Fibroblast of upper back skin (primary cell): Measurements from ENCODE around the gene ZMAT3.
"Not testable (repeated sequence)": the region's sequence is repeated elsewhere in the genome, so short reads cannot be mapped to it uniquely, and the experiment has no call there.

Source experiments
- DNase-seq: peaks from one replicate; pipeline ENCODE4 v3.0.0-alpha.2; 2013

Gene ZMAT3

GRCh38 chr3:179068779-179069530 is 2.7 kb downstream of the ZMAT3 start:
- DNase-seq, result peak; percentile 52

- DNase-seq, result no peak
Observed at GRCh38 chr3:179067839-179068238, 3.8 kb downstream of the ZMAT3 start.

- DNase-seq, result no peak
Observed at GRCh38 chr3:179067291-179067690, 4.3 kb downstream of the ZMAT3 start.

GRCh38 chr3:179063945-179064560 is 7.6 kb downstream of the ZMAT3 start:
- no peak for DNase-seq

GRCh38 chr3:179056326-179056725 is 15.3 kb downstream of the ZMAT3 start:
- DNase-seq, result no peak

- not testable (repeated sequence) for DNase-seq
Observed at GRCh38 chr3:179054565-179054964, 17.0 kb downstream of the ZMAT3 start.

GRCh38 chr3:179046497-179047353 is 24.9 kb downstream of the ZMAT3 start:
- peak; percentile 6 for DNase-seq

- no peak for DNase-seq
Observed at GRCh38 chr3:179045719-179046402, 25.7 kb downstream of the ZMAT3 start.

- DNase-seq, result not testable (repeated sequence)
Observed at GRCh38 chr3:179038899-179039251, 32.7 kb downstream of the ZMAT3 start.

GRCh38 chr3:179038216-179038898 is 33.3 kb downstream of the ZMAT3 start:
- no peak for DNase-seq

GRCh38 chr3:179037351-179037750 is 34.3 kb downstream of the ZMAT3 start:
- peak; percentile 51 for DNase-seq

- no peak for DNase-seq
Observed at GRCh38 chr3:179036626-179037300, 34.8 kb downstream of the ZMAT3 start.

GRCh38 chr3:179036226-179036625 is 35.4 kb downstream of the ZMAT3 start:
- peak; percentile 53 for DNase-seq

- no peak for DNase-seq
Observed at GRCh38 chr3:179035232-179035631, 36.4 kb downstream of the ZMAT3 start.

- DNase-seq, result not testable (repeated sequence)
Observed at GRCh38 chr3:179033304-179033657, 38.3 kb downstream of the ZMAT3 start.

- not testable (repeated sequence) for DNase-seq
Observed at GRCh38 chr3:179032454-179033303, 38.9 kb downstream of the ZMAT3 start.

GRCh38 chr3:179029096-179029495 is 42.5 kb downstream of the ZMAT3 start:
- DNase-seq, result no peak

GRCh38 chr3:179028408-179028807 is 43.2 kb downstream of the ZMAT3 start:
- peak; percentile 8 for DNase-seq

- peak; percentile 70 for DNase-seq
Observed at GRCh38 chr3:179027326-179027900, 44.2 kb downstream of the ZMAT3 start.

GRCh38 chr3:179026636-179027035 is 45.0 kb downstream of the ZMAT3 start:
- peak; percentile 37 for DNase-seq
